Hepatocyte (in vitro differentiated cells): Measurements from ENCODE around the gene ZNRF1.

ENCODE experiments used
- CTCF ChIP-seq: fragments of 200-600 bp; sonication (generic); IDR thresholded peaks from 2 replicates; pipeline ENCODE4 v1.5.1; 2016; ENCODE audit warnings: antibody characterized with exemption, mild to moderate bottlenecking; ENCODE audit not compliant: poor library complexity
- EZH2 ChIP-seq: fragments of 200-600 bp; sonication (generic); IDR thresholded peaks from 2 replicates; pipeline ENCODE4 v1.6.1; 2016; ENCODE audit warnings: antibody characterized with exemption, mild to moderate bottlenecking, borderline replicate concordance

GRCh38 chr16:75130150-75130771 lies 131.4 kb downstream of the ZNRF1 start:
- TF ChIP-seq CTCF (no peak), EZH2 (no peak)
